Measurements from ENCODE around the gene TENT5C.

Gene TENT5C

GRCh38 chr1:117574161-117574835 lies 31.6 kb upstream of the TENT5C start:
- DNase-seq = no peak

GRCh38 chr1:117575586-117576225 lies 30.1 kb upstream of the TENT5C start:
- DNase-seq = no peak

- DNase-seq = no peak
These were observed 29.6 kb upstream of the TENT5C start for GRCh38 chr1:117576236-117576635.

GRCh38 chr1:117577191-117577885 lies 28.5 kb upstream of the TENT5C start:
- no peak for DNase-seq

- no peak for DNase-seq
These were observed 27.4 kb upstream of the TENT5C start for GRCh38 chr1:117578466-117578865.

GRCh38 chr1:117579221-117579906 lies 26.5 kb upstream of the TENT5C start:
- no peak for DNase-seq

- no peak for DNase-seq
These were observed 25.4 kb upstream of the TENT5C start for GRCh38 chr1:117580436-117580835.

- DNase-seq = no peak
These were observed 25.0 kb upstream of the TENT5C start for GRCh38 chr1:117580882-117581281.

GRCh38 chr1:117581391-117581943 lies 24.4 kb upstream of the TENT5C start:
- no peak for DNase-seq

GRCh38 chr1:117582451-117582850 lies 23.4 kb upstream of the TENT5C start:
- no peak for DNase-seq

GRCh38 chr1:117583247-117583646 lies 22.6 kb upstream of the TENT5C start:
- DNase-seq = no peak

- no peak for DNase-seq
These were observed 21.7 kb upstream of the TENT5C start for GRCh38 chr1:117584181-117584580.

GRCh38 chr1:117585086-117585485 lies 20.8 kb upstream of the TENT5C start:
- no peak for DNase-seq

GRCh38 chr1:117586337-117586736 lies 19.5 kb upstream of the TENT5C start:
- DNase-seq = no peak

GRCh38 chr1:117586747-117587498 lies 18.9 kb upstream of the TENT5C start:
- no peak for DNase-seq

GRCh38 chr1:117587499-117588356 lies 18.1 kb upstream of the TENT5C start:
- no peak for DNase-seq

GRCh38 chr1:117589544-117589943 lies 16.3 kb upstream of the TENT5C start:
- DNase-seq = no peak

GRCh38 chr1:117590273-117590925 lies 15.4 kb upstream of the TENT5C start:
- peak in 1 of 2 experiments; percentile 34 for DNase-seq

GRCh38 chr1:117591252-117591651 lies 14.6 kb upstream of the TENT5C start:
- no peak for DNase-seq

GRCh38 chr1:117592155-117592554 lies 13.7 kb upstream of the TENT5C start:
- DNase-seq = no peak
